Stimulated activated CD4-positive, alpha-beta T cell treated with anti-CD3 and anti-CD28 coated beads, Interleukin-12 subunit alpha, Interleukin-12 subunit beta, amount 100 ng/mL, for 24 hours (primary cell): ENCODE measurements around the gene RRAD.
A peak's percentile ranks its signal among the peaks of the same experiment; 100 is the strongest.
"Not testable (repeated sequence)": the region's sequence is repeated elsewhere in the genome, so short reads cannot be mapped to it uniquely, and the experiment has no call there.

Source experiments
- DNase-seq, 2 experiments: peaks; one replicate each; pipeline ENCODE4 v3.0.0-alpha.2; 2020; ENCODE audit warnings: low read depth in 2 of 2

The RRAD gene

GRCh38 chr16:66950971-66951790 lies 25.8 kb upstream of the RRAD start:
- no peak for DNase-seq

GRCh38 chr16:66950437-66950836 lies 25.1 kb upstream of the RRAD start:
- DNase-seq, result no peak

- DNase-seq, result no peak
Observed at GRCh38 chr16:66949472-66949871, 24.1 kb upstream of the RRAD start.

GRCh38 chr16:66948837-66949225 lies 23.5 kb upstream of the RRAD start:
- DNase-seq, result no peak

GRCh38 chr16:66948134-66948836 lies 22.9 kb upstream of the RRAD start:
- DNase-seq, result no peak

GRCh38 chr16:66947302-66948065 lies 22.1 kb upstream of the RRAD start:
- DNase-seq, result peak; percentile 67 to 89

- DNase-seq, result no peak
Observed at GRCh38 chr16:66946974-66947301, 21.6 kb upstream of the RRAD start.

GRCh38 chr16:66946541-66946940 lies 21.2 kb upstream of the RRAD start:
- no peak for DNase-seq

- no peak for DNase-seq
Observed at GRCh38 chr16:66945939-66946338, 20.6 kb upstream of the RRAD start.

GRCh38 chr16:66944971-66945370 lies 19.6 kb upstream of the RRAD start:
- DNase-seq, result not testable (repeated sequence)

GRCh38 chr16:66944054-66944441 lies 18.7 kb upstream of the RRAD start:
- DNase-seq, result no peak

- no peak for DNase-seq
Observed at GRCh38 chr16:66943426-66944053, 18.2 kb upstream of the RRAD start.

GRCh38 chr16:66942981-66943380 lies 17.6 kb upstream of the RRAD start:
- no peak for DNase-seq

- DNase-seq, result no peak
Observed at GRCh38 chr16:66940236-66940635, 14.9 kb upstream of the RRAD start.

GRCh38 chr16:66939366-66939765 lies 14.0 kb upstream of the RRAD start:
- no peak for DNase-seq

GRCh38 chr16:66937725-66938337 lies 12.5 kb upstream of the RRAD start:
- DNase-seq, result no peak

GRCh38 chr16:66936889-66937554 lies 11.7 kb upstream of the RRAD start:
- DNase-seq, result no peak

- no peak for DNase-seq
Observed at GRCh38 chr16:66936462-66936861, 11.1 kb upstream of the RRAD start.

GRCh38 chr16:66935314-66936011 lies 10.1 kb upstream of the RRAD start, which contains the start of gene CES2:
TSS of gene CES2 (plus strand) at chr16:66935516. CDS start at chr16:66935636, 120 bp downstream.
- DNase-seq, result no peak

GRCh38 chr16:66934839-66935313 lies 9.5 kb upstream of the RRAD start:
- not testable (repeated sequence) for DNase-seq
